GM21737 (cell line): Measurements from ENCODE around the gene CDHR2.

Experiments used
- ATAC-seq: cut with Tn5 transposase; IDR thresholded peaks from one replicate; pipeline ENCODE4 v1.9.1; 2021; ENCODE audit warnings: mild to moderate bottlenecking, moderate library complexity; ENCODE audit not compliant: unreplicated experiment

CDHR2 gene

GRCh38 chr5:176631383-176632200 lies 82.5 kb downstream of the CDHR2 start:
- no peak for ATAC-seq

GRCh38 chr5:176632745-176633144 lies 83.6 kb downstream of the CDHR2 start:
- ATAC-seq = no peak

GRCh38 chr5:176633598-176633997 lies 84.5 kb downstream of the CDHR2 start:
- no peak for ATAC-seq

GRCh38 chr5:176636426-176636825 lies 87.3 kb downstream of the CDHR2 start:
- no peak for ATAC-seq

GRCh38 chr5:176637556-176637955 lies 88.4 kb downstream of the CDHR2 start:
- no peak for ATAC-seq

GRCh38 chr5:176638437-176638836 lies 89.3 kb downstream of the CDHR2 start:
- ATAC-seq = no peak

- ATAC-seq = no peak
Measured at GRCh38 chr5:176639208-176639607, 90.1 kb downstream of the CDHR2 start.

GRCh38 chr5:176639981-176640380 lies 90.8 kb downstream of the CDHR2 start:
- ATAC-seq = no peak

GRCh38 chr5:176640616-176641015 lies 91.5 kb downstream of the CDHR2 start:
- ATAC-seq = no peak

GRCh38 chr5:176642675-176643490 lies 93.7 kb downstream of the CDHR2 start:
- no peak for ATAC-seq

GRCh38 chr5:176643491-176644219 lies 94.5 kb downstream of the CDHR2 start:
- ATAC-seq = no peak

GRCh38 chr5:176644294-176644693 lies 95.2 kb downstream of the CDHR2 start:
- no peak for ATAC-seq

- ATAC-seq = no peak
Measured at GRCh38 chr5:176644878-176645670, 95.9 kb downstream of the CDHR2 start.
